ENCODE measurements around the gene CD300LD.

The CD300LD gene

DNA sequence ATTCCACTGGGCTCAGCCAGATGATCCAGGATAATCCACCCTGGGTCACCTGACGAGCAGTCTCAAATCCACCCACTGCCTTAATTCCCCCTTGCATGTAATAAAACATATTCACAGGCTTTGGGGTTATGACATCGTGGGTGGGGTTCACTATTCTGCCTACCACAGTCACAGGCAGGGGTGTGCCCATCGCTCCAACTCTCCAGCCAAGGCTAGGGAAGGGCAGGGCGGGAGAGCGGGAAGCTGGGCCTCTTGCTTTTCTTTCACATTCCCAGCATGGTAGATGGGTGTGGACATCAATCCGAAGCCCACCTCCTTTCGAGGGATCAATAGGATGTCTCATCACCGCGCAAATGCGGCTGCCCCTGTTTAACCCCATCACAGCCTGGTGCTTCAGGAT lies 12.7 kb upstream of the CD300LD start (continued):
- TF ChIP-seq, protein P1, sequence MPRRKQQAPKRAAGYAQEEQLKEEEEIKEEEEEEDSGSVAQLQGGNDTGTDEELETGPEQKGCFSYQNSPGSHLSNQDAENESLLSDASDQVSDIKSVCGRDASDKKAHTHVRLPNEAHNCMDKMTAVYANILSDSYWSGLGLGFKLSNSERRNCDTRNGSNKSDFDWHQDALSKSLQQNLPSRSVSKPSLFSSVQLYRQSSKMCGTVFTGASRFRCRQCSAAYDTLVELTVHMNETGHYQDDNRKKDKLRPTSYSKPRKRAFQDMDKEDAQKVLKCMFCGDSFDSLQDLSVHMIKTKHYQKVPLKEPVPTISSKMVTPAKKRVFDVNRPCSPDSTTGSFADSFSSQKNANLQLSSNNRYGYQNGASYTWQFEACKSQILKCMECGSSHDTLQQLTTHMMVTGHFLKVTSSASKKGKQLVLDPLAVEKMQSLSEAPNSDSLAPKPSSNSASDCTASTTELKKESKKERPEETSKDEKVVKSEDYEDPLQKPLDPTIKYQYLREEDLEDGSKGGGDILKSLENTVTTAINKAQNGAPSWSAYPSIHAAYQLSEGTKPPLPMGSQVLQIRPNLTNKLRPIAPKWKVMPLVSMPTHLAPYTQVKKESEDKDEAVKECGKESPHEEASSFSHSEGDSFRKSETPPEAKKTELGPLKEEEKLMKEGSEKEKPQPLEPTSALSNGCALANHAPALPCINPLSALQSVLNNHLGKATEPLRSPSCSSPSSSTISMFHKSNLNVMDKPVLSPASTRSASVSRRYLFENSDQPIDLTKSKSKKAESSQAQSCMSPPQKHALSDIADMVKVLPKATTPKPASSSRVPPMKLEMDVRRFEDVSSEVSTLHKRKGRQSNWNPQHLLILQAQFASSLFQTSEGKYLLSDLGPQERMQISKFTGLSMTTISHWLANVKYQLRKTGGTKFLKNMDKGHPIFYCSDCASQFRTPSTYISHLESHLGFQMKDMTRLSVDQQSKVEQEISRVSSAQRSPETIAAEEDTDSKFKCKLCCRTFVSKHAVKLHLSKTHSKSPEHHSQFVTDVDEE (CRISPR knock-in tag; IDR thresholded peaks at IDR 0.05): no peak
- no peak for TF ChIP-seq OSR1 (CRISPR knock-in tag; IDR thresholded peaks at IDR 0.05)
- TF ChIP-seq GLIS3 (CRISPR knock-in tag; IDR thresholded peaks at IDR 0.05): no peak
- TF ChIP-seq, protein P2, sequence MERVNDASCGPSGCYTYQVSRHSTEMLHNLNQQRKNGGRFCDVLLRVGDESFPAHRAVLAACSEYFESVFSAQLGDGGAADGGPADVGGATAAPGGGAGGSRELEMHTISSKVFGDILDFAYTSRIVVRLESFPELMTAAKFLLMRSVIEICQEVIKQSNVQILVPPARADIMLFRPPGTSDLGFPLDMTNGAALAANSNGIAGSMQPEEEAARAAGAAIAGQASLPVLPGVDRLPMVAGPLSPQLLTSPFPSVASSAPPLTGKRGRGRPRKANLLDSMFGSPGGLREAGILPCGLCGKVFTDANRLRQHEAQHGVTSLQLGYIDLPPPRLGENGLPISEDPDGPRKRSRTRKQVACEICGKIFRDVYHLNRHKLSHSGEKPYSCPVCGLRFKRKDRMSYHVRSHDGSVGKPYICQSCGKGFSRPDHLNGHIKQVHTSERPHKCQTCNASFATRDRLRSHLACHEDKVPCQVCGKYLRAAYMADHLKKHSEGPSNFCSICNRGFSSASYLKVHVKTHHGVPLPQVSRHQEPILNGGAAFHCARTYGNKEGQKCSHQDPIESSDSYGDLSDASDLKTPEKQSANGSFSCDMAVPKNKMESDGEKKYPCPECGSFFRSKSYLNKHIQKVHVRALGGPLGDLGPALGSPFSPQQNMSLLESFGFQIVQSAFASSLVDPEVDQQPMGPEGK (CRISPR knock-in tag; IDR thresholded peaks at IDR 0.05; ENCODE audit: borderline replicate concordance): no peak

DNA sequence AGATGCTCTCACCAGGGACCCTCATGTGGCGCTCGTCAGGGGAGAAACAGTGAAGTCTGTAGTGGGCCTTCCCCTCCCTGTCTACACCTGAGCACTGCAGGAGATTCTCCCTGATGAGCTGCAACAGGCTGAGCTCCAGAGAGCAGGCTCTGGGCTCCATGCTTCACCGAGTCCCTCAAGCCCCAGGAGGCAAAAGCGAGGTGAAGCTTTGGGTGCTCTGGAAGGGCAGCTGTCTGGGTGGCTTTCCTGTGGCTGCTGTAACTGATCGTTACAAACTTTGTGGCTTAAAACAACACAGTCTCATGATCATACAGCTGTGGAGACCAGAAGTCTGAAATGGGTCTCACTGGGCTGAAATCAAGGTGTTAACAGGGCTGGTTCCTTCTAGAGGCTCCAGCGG lies 12.1 kb upstream of the CD300LD start:
- TF ChIP-seq, protein P1 (CRISPR knock-in tag; IDR thresholded peaks at IDR 0.05): no peak
- TF ChIP-seq ZNF565 (CRISPR knock-in tag; conservative IDR thresholded peaks at IDR 0.05; ENCODE audit: low read depth) (no peak), PPARA (CRISPR knock-in tag; IDR thresholded peaks at IDR 0.05; ENCODE audit: borderline replicate concordance) (no peak), SNAI2 (CRISPR knock-in tag; IDR thresholded peaks at IDR 0.05) (no peak)
- TF ChIP-seq, protein P3, sequence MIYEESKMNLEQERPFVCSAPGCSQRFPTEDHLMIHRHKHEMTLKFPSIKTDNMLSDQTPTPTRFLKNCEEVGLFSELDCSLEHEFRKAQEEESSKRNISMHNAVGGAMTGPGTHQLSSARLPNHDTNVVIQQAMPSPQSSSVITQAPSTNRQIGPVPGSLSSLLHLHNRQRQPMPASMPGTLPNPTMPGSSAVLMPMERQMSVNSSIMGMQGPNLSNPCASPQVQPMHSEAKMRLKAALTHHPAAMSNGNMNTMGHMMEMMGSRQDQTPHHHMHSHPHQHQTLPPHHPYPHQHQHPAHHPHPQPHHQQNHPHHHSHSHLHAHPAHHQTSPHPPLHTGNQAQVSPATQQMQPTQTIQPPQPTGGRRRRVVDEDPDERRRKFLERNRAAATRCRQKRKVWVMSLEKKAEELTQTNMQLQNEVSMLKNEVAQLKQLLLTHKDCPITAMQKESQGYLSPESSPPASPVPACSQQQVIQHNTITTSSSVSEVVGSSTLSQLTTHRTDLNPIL (CRISPR knock-in tag; IDR thresholded peaks at IDR 0.05; ENCODE audit: low read depth): no peak
- no peak for ATAC-seq

DNA sequence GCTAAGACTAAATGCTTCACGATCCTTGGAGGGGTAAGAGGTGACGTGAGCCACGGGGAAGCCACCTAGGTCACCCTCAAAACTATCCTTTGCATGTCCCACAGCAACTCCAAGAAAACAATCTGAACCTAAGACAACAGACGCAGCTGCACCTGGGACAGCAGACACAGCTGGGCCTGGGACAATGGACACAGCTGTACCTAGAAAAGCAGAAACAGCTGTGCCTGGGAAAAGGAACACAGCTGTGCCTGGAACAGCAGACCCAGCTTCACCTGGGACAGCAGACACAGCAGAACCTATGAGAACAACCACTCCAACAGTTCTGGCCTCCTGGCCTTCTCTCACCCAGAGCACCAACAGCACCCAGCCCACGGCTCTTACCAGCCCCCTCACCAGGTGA lies 11.7 kb upstream of the CD300LD start:
- no peak for ATAC-seq
- TF ChIP-seq ZNF70 (CRISPR knock-in tag; IDR thresholded peaks at IDR 0.05): no peak
- TF ChIP-seq, protein P1 (CRISPR knock-in tag; IDR thresholded peaks at IDR 0.05): no peak
- TF ChIP-seq, protein P4, sequence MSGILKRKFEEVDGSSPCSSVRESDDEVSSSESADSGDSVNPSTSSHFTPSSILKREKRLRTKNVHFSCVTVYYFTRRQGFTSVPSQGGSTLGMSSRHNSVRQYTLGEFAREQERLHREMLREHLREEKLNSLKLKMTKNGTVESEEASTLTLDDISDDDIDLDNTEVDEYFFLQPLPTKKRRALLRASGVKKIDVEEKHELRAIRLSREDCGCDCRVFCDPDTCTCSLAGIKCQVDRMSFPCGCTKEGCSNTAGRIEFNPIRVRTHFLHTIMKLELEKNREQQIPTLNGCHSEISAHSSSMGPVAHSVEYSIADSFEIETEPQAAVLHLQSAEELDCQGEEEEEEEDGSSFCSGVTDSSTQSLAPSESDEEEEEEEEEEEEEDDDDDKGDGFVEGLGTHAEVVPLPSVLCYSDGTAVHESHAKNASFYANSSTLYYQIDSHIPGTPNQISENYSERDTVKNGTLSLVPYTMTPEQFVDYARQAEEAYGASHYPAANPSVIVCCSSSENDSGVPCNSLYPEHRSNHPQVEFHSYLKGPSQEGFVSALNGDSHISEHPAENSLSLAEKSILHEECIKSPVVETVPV (CRISPR knock-in tag; IDR thresholded peaks at IDR 0.05): no peak
- TF ChIP-seq TOX (CRISPR knock-in tag; IDR thresholded peaks at IDR 0.05; ENCODE audit: borderline replicate concordance): no peak
- no peak for TF ChIP-seq ZFP30 (CRISPR knock-in tag; IDR thresholded peaks at IDR 0.05)
- no peak for TF ChIP-seq SNAI2 (CRISPR knock-in tag; IDR thresholded peaks at IDR 0.05)
- TF ChIP-seq, protein P3 (CRISPR knock-in tag; IDR thresholded peaks at IDR 0.05; ENCODE audit: low read depth): no peak
- no peak for TF ChIP-seq ISL1 (CRISPR knock-in tag; IDR thresholded peaks at IDR 0.05)
- TF ChIP-seq BACH2 (CRISPR knock-in tag; IDR thresholded peaks at IDR 0.05; ENCODE audit: borderline replicate concordance): no peak
- no peak for TF ChIP-seq ZFP3 (CRISPR knock-in tag; IDR thresholded peaks at IDR 0.05)
- no peak for TF ChIP-seq PPARA (CRISPR knock-in tag; IDR thresholded peaks at IDR 0.05; ENCODE audit: borderline replicate concordance)
- no peak for TF ChIP-seq TCF4 (CRISPR knock-in tag; IDR thresholded peaks at IDR 0.05; ENCODE audit: borderline replicate concordance)
- TF ChIP-seq ZC3H10 (CRISPR knock-in tag; IDR thresholded peaks at IDR 0.05): no peak
- TF ChIP-seq ARNTL (CRISPR knock-in tag; IDR thresholded peaks at IDR 0.05; ENCODE audit: borderline replicate concordance, low read depth): no peak
- TF ChIP-seq, protein P2 (CRISPR knock-in tag; IDR thresholded peaks at IDR 0.05; ENCODE audit: borderline replicate concordance): no peak
- TF ChIP-seq RARB (CRISPR knock-in tag; IDR thresholded peaks at IDR 0.05): no peak
- no peak for TF ChIP-seq ESRRG (CRISPR knock-in tag; IDR thresholded peaks at IDR 0.05)
- no peak for TF ChIP-seq ZNF8 (CRISPR knock-in tag; IDR thresholded peaks at IDR 0.05)
